AG04449 (cell line): ENCODE measurements around the gene MRPL39.

Experiments
- CTCF ChIA-PET: fragments of 350-600 bp; formaldehyde crosslinking; extraction: SDS; loops from one replicate; lab custom pipeline; 2021; ENCODE audit warnings: antibody characterized with exemption; lab: Yijun Ruan, JAX
- POLR2A ChIA-PET: fragments of 400-600, 350-600 bp; formaldehyde crosslinking; extraction: SDS; loops from one replicate; lab custom pipeline; 2020; ENCODE audit warnings: antibody characterized with exemption, inconsistent platforms; lab: Yijun Ruan, JAX
- DNase-seq: peaks from one replicate; pipeline ENCODE4 v3.0.0-alpha.2; 2010; ENCODE audit warnings: low read depth, low spot score
- H3K4me3 ChIP-seq: 2 replicates; pipeline ENCODE4 v1.5.1; 2011; ENCODE audit warnings: low read depth, mild to moderate bottlenecking, control low read depth, low read length
- CTCF ChIP-seq: IDR thresholded peaks from one replicate; pipeline ENCODE4 v1.5.1; 2011; ENCODE audit warnings: mild to moderate bottlenecking, moderate library complexity, low read length, control low read depth, inconsistent platforms; ENCODE audit not compliant: insufficient read depth; ENCODE audit errors: missing control alignments

Gene MRPL39

GRCh38 chr21:25536752-25537151 is 70.5 kb downstream of the MRPL39 start:
- no peak overlapping the region for H3K4me3 ChIP-seq
- ChIA-PET POLR2A (no interaction called here), CTCF (interaction anchor here (1.1 kb wide), 1 partner anchor 25 kb away, joined by 3 read pairs; no protein-coding TSS in a partner anchor)
- no peak for TF ChIP-seq CTCF
- DNase-seq, result no peak

GRCh38 chr21:25535849-25536248 is 71.4 kb downstream of the MRPL39 start:
- DNase-seq, result no peak
- CTCF ChIA-PET, result interaction anchor here (1.1 kb wide), 1 partner anchor 26 kb away, joined by 3 read pairs; no protein-coding TSS in a partner anchor
- POLR2A ChIA-PET, result no interaction called here
- TF ChIP-seq CTCF, result no peak
- no peak overlapping the region for H3K4me3 ChIP-seq
